ENCODE measurements around the gene JPT2. TPM values are rescaled to one million over a fixed set of nuclear protein-coding genes. Genes with fewer than 3 reads are reported as not detected.

The JPT2 gene
- total RNA-seq, 4 donors from 2014 or later, result 12.0 to 31.5 (median 25.1) TPM

DNA sequence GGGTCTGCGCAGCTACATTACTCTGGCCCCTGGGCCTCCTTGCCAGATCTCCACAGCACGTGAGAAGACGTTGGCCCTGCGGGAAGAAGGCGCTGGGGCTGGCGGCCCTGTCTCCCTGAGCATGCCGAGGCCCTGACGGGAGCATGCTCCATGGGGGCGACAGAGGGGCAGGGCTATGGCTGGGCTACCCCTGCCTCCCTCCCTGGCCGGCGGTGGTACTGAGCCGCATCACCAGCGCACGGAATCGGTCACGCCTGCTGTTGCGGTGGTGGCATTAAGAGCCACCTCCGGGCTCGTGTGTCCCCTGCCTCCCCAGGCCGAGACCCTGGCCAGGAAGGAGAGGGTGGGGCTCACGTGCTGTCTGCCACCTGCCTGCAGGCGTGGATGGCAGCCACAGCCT, 56.0 kb downstream of the JPT2 start:
- Histone ChIP-seq H3K27me3 (no peaks in the 10 kb centered on the region), H3K4me3 (no peak overlapping the region), H3K27ac (no peak overlapping the region), H3K36me3 (no peaks in the 10 kb centered on the region), H3K9me3 (no peaks in the 10 kb centered on the region), H3K4me1 (no peaks in the 10 kb centered on the region)
- in situ Hi-C loops (cut with MboI; ENCODE audit: low pct_ligation_motif_present in 1 of 4, low pct_unique_long_range_greater_than_20kb in 1 of 4, low sequenced_read_pairs in 3 of 4) (no loop called here), intact Hi-C loops (cut with DNase I; ENCODE audit: low total_unique reads) (no loop called here)
- no peak for TF ChIP-seq POLR2AphosphoS5 (IDR thresholded peaks at IDR 0.05)
- TF ChIP-seq, protein P1, sequence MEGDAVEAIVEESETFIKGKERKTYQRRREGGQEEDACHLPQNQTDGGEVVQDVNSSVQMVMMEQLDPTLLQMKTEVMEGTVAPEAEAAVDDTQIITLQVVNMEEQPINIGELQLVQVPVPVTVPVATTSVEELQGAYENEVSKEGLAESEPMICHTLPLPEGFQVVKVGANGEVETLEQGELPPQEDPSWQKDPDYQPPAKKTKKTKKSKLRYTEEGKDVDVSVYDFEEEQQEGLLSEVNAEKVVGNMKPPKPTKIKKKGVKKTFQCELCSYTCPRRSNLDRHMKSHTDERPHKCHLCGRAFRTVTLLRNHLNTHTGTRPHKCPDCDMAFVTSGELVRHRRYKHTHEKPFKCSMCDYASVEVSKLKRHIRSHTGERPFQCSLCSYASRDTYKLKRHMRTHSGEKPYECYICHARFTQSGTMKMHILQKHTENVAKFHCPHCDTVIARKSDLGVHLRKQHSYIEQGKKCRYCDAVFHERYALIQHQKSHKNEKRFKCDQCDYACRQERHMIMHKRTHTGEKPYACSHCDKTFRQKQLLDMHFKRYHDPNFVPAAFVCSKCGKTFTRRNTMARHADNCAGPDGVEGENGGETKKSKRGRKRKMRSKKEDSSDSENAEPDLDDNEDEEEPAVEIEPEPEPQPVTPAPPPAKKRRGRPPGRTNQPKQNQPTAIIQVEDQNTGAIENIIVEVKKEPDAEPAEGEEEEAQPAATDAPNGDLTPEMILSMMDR (IDR thresholded peaks at IDR 0.05), result no peak
- TF ChIP-seq POLR2A (IDR thresholded peaks at IDR 0.05), result no peak
- no peak for TF ChIP-seq EP300 (IDR thresholded peaks at IDR 0.05; ENCODE audit: low read depth)
- 93% methylated on average over 16 of the region's 22 CpGs; no CpG with 5 or more reads in 1 of the 2 donors for WGBS, 2 donors (ENCODE audit: low coverage in 1 of 2)
- no peak for DNase-seq

- WGBS, 2 donors (ENCODE audit: low coverage in 1 of 2), result 96% methylated on average over 22 of the region's 22 CpGs; no CpG with 5 or more reads in 1 of the 2 donors
- in situ Hi-C loops (cut with MboI; ENCODE audit: low pct_ligation_motif_present in 1 of 4, low pct_unique_long_range_greater_than_20kb in 1 of 4, low sequenced_read_pairs in 3 of 4) (no loop called here), intact Hi-C loops (cut with DNase I; ENCODE audit: low total_unique reads) (no loop called here)
- H3K27me3 ChIP-seq, result no peaks in the 10 kb centered on the region
- TF ChIP-seq EP300 (IDR thresholded peaks at IDR 0.05; ENCODE audit: low read depth) (no peak), POLR2A (IDR thresholded peaks at IDR 0.05) (no peak), POLR2AphosphoS5 (IDR thresholded peaks at IDR 0.05) (no peak)
- TF ChIP-seq, protein P1 (IDR thresholded peaks at IDR 0.05), result no peak
- no peak overlapping the region for H3K4me3 ChIP-seq
- H3K4me1 ChIP-seq, result no peaks in the 10 kb centered on the region
- no peak for DNase-seq
- no peaks in the 10 kb centered on the region for H3K36me3 ChIP-seq
- no peaks in the 10 kb centered on the region for H3K9me3 ChIP-seq
- no peak overlapping the region for H3K27ac ChIP-seq
Measured at GRCh38 chr16:1734816-1735215, 56.7 kb downstream of the JPT2 start.

- Histone ChIP-seq H3K4me3 (no peak overlapping the region), H3K9me3 (no peaks in the 10 kb centered on the region), H3K27me3 (no peaks in the 10 kb centered on the region), H3K36me3 (peaks cover 0 to 9% (median 2%) of the 10 kb centered on the region in 4 donors), H3K27ac (no peak overlapping the region), H3K4me1 (no peaks in the 10 kb centered on the region)
- intact Hi-C loops (cut with DNase I; ENCODE audit: low total_unique reads), result no loop called here
- no peak for DNase-seq
- WGBS, 2 donors (ENCODE audit: low coverage in 1 of 2), result 97% methylated on average over 33 of the region's 33 CpGs; no CpG with 5 or more reads in 1 of the 2 donors
- TF ChIP-seq EP300 (IDR thresholded peaks at IDR 0.05; ENCODE audit: low read depth), result no peak
- no peak for TF ChIP-seq POLR2AphosphoS5 (IDR thresholded peaks at IDR 0.05)
- TF ChIP-seq, protein P1 (IDR thresholded peaks at IDR 0.05), result no peak
- no peak for TF ChIP-seq POLR2A (IDR thresholded peaks at IDR 0.05)
- in situ Hi-C loops (cut with MboI; ENCODE audit: low pct_ligation_motif_present in 1 of 4, low pct_unique_long_range_greater_than_20kb in 1 of 4, low sequenced_read_pairs in 3 of 4), result no loop called here
Measured at GRCh38 chr16:1740234-1740633, 62.2 kb downstream of the JPT2 start.

DNA sequence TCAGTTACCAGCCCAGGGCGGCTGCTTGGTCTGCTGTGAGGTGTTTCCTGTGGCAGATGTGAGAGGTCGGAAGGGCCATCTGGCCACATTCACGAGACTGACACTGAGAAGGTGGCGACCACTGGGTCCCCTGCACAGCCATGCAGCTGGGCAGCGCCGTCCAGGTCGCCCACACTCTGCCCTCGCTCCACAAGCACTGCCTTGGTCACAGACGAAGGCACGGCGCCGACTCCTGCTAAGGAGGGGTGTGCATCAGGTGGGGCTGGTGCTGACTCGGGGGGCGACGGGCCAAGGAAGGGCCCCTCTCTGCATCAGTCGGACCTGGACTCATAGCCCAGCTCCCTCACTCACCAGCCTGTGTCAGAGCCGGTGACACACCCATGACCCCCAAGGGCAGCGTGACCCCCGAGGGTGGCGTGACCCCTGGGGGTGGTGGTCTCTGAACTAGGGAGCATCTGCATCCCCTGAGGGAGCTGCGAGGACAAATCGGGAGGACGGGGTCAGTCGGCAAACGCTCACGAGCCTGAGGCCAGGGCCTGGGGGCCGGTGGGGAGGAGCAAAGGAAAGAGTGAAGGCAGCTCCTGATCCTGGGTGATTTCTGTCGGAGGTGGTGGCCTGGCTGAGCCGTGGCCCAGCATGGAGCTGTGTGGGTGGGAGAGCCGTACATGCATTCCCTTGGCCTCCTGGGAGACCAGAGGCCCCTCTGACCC, 62.9 kb downstream of the JPT2 start:
- Histone ChIP-seq H3K9me3 (no peaks in the 10 kb centered on the region), H3K4me3 (no peak overlapping the region), H3K36me3 (peaks cover 0 to 9% (median 2%) of the 10 kb centered on the region in 4 donors), H3K27me3 (no peaks in the 10 kb centered on the region), H3K27ac (no peak overlapping the region), H3K4me1 (no peaks in the 10 kb centered on the region)
- TF ChIP-seq POLR2AphosphoS5 (IDR thresholded peaks at IDR 0.05) (no peak), EP300 (IDR thresholded peaks at IDR 0.05; ENCODE audit: low read depth) (no peak), POLR2A (IDR thresholded peaks at IDR 0.05) (no peak)
- TF ChIP-seq, protein P1 (IDR thresholded peaks at IDR 0.05), result no peak
- intact Hi-C loops (cut with DNase I; ENCODE audit: low total_unique reads) (no loop called here), in situ Hi-C loops (cut with MboI; ENCODE audit: low pct_ligation_motif_present in 1 of 4, low pct_unique_long_range_greater_than_20kb in 1 of 4, low sequenced_read_pairs in 3 of 4) (no loop called here)
- no peak for DNase-seq
- 95% methylated on average over 23 of the region's 30 CpGs; no CpG with 5 or more reads in 1 of the 2 donors for WGBS, 2 donors (ENCODE audit: low coverage in 1 of 2)
